ENCODE results near the gene NCKAP1. TPM values are rescaled to one million over a fixed set of nuclear protein-coding genes. Genes with fewer than 3 reads are reported as not detected.

Gene NCKAP1
- total RNA-seq, 4 donors from 2014 or later = 185 to 345 (median 292) TPM

GRCh38 chr2:182949052-182949451 lies 89.2 kb downstream of the NCKAP1 start:
- TF ChIP-seq POLR2A (IDR thresholded peaks at IDR 0.05) (no peak), POLR2AphosphoS5 (IDR thresholded peaks at IDR 0.05) (no peak), EP300 (IDR thresholded peaks at IDR 0.05) (no peak), CTCF (IDR thresholded peaks at IDR 0.05) (no peak)
- H3K36me3 ChIP-seq = peaks cover 0 to 75% of the 10 kb centered on the region in 2 donors
- H3K4me3 ChIP-seq = no peak overlapping the region
- no peak overlapping the region for H3K27ac ChIP-seq
- H3K4me1 ChIP-seq = peaks cover 0 to 12% (median 0%) of the 10 kb centered on the region in 3 donors
- no peak for ATAC-seq
- no peaks in the 10 kb centered on the region for H3K27me3 ChIP-seq
- no peaks in the 10 kb centered on the region for H3K9me3 ChIP-seq
- WGBS, 2 donors (ENCODE audit: low coverage in 1 of 2) = 85 to 87% methylated on average over 4 of the region's 4 CpGs

GRCh38 chr2:182946958-182947369 lies 91.3 kb downstream of the NCKAP1 start:
- Histone ChIP-seq H3K9me3 (no peaks in the 10 kb centered on the region), H3K4me3 (no peak overlapping the region), H3K27ac (no peak overlapping the region), H3K36me3 (peaks cover 0 to 65% of the 10 kb centered on the region in 2 donors), H3K4me1 (peaks cover 0 to 16% (median 0%) of the 10 kb centered on the region in 3 donors), H3K27me3 (no peaks in the 10 kb centered on the region)
- no peak for ATAC-seq
- TF ChIP-seq CTCF (IDR thresholded peaks at IDR 0.05) (no peak), EP300 (IDR thresholded peaks at IDR 0.05) (no peak), POLR2A (IDR thresholded peaks at IDR 0.05) (no peak), POLR2AphosphoS5 (IDR thresholded peaks at IDR 0.05) (no peak)
- 60% methylated on average over 1 of the region's 1 CpG; no CpG with 5 or more reads in 1 of the 2 donors for WGBS, 2 donors (ENCODE audit: low coverage in 1 of 2)

GRCh38 chr2:182943339-182943738 lies 94.9 kb downstream of the NCKAP1 start:
- peaks cover 0 to 65% of the 10 kb centered on the region in 2 donors for H3K36me3 ChIP-seq
- no peaks in the 10 kb centered on the region for H3K9me3 ChIP-seq
- no peak overlapping the region for H3K27ac ChIP-seq
- WGBS, 2 donors (ENCODE audit: low coverage in 1 of 2) = 42 to 46% methylated on average over 2 of the region's 2 CpGs
- TF ChIP-seq EP300 (IDR thresholded peaks at IDR 0.05) (no peak), CTCF (IDR thresholded peaks at IDR 0.05) (no peak)
- H3K4me3 ChIP-seq = no peak overlapping the region
- no peaks in the 10 kb centered on the region for H3K27me3 ChIP-seq
- H3K4me1 ChIP-seq = peaks cover 0 to 19% (median 0%) of the 10 kb centered on the region in 3 donors
- ATAC-seq = no peak

- no peak for ATAC-seq
- Histone ChIP-seq H3K4me1 (peaks cover 0 to 19% (median 0%) of the 10 kb centered on the region in 3 donors), H3K9me3 (no peaks in the 10 kb centered on the region), H3K27me3 (no peaks in the 10 kb centered on the region), H3K36me3 (peaks cover 0 to 71% of the 10 kb centered on the region in 2 donors), H3K27ac (no peak overlapping the region), H3K4me3 (no peak overlapping the region)
- TF ChIP-seq EP300 (IDR thresholded peaks at IDR 0.05) (no peak), POLR2AphosphoS5 (IDR thresholded peaks at IDR 0.05) (no peak)
- 71 to 75% methylated on average over 2 of the region's 2 CpGs for WGBS, 2 donors (ENCODE audit: low coverage in 1 of 2)
These were observed 95.5 kb downstream of the NCKAP1 start for GRCh38 chr2:182942756-182943155.

GRCh38 chr2:182941919-182942318 lies 96.3 kb downstream of the NCKAP1 start:
- ATAC-seq = no peak
- H3K4me3 ChIP-seq = no peak overlapping the region
- TF ChIP-seq POLR2AphosphoS5 (IDR thresholded peaks at IDR 0.05) (no peak), EP300 (IDR thresholded peaks at IDR 0.05) (no peak), CTCF (IDR thresholded peaks at IDR 0.05) (no peak), POLR2A (IDR thresholded peaks at IDR 0.05) (no peak)
- no peak overlapping the region for H3K27ac ChIP-seq
- H3K4me1 ChIP-seq = peaks cover 0 to 13% (median 0%) of the 10 kb centered on the region in 3 donors
- peaks cover 0 to 72% of the 10 kb centered on the region in 2 donors for H3K36me3 ChIP-seq
- no peaks in the 10 kb centered on the region for H3K9me3 ChIP-seq
- WGBS, 2 donors (ENCODE audit: low coverage in 1 of 2) = 35 to 75% methylated on average over 1 of the region's 1 CpG
- H3K27me3 ChIP-seq = no peaks in the 10 kb centered on the region

All from gastroesophageal sphincter (tissue), 4 donors.